Measurements from ENCODE around the gene STAT5B.
A peak's percentile ranks its signal among the peaks of the same experiment; 100 is the strongest.
"Not testable (repeated sequence)": the region's sequence is repeated elsewhere in the genome, so short reads cannot be mapped to it uniquely, and the experiment has no call there.

The STAT5B gene
- 404 to 411 reads per million in 2 donors for total RNA-seq

DNA sequence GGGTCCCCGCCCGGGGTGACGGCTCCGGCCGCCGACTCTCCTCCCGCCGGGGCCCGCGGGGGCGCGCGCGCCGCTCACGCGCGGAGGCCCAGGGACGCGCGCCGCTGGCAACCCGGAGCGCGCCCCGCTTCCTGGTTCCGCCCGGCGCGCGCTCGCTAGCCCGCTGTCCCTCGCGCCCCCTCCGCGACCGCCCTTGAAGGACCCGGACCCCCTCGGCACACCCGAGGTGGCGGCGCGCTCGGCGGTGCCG, at the start of gene STAT5B:
Gene STAT5B (minus strand): TSS at position 33 of the 250 bp plus-strand sequence. CDS start 44,264 bp downstream, outside the sequence.
- DNase-seq, result peak in 4 of 5 experiments; percentile 41 to 90 (median 60)

DNA sequence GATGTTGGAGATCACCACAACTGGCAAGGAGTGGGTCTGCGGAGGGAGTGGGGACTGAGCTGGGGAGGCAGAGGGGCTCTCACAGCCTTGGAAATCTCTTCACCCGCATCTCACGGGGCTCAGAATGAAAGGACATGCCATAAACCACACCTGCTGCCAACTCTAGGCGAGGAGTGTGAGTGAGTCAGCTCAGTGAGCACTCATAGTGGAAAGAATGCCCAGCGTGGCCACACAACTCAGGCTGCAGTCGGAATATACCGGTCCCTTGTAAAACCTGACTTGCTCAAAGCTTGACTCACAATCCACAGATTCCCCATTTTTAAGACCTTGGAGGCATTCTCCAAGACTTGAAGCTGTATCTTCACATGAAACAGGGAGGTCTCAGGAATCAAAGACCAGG, 48.8 kb upstream of the STAT5B start:
- DNase-seq, result no peak

DNA sequence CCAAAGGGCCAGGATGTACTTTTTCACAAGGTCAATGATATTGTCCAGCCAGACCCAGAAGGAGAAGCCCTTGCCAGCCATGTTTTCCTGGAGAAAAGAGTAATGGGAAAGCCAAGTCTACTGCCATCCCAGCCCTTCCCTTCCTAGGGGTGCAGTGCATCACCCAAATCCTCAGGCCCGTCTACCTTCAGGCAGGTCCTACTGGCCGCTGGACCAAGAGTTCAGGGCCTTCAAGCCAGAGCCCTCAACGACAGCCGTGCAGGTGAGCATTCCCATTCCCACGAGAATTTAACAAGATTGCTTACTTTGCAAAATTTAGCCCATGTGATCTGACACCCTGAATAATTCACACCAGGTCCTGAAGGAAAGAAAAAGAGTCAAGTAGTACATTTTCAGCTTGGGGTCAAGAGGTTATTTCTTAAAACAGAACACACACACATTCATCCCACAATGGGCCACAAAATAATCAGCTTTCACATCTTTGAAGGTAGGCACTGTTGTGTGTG, 47.1 kb upstream of the STAT5B start:
- DNase-seq, result no peak

DNA sequence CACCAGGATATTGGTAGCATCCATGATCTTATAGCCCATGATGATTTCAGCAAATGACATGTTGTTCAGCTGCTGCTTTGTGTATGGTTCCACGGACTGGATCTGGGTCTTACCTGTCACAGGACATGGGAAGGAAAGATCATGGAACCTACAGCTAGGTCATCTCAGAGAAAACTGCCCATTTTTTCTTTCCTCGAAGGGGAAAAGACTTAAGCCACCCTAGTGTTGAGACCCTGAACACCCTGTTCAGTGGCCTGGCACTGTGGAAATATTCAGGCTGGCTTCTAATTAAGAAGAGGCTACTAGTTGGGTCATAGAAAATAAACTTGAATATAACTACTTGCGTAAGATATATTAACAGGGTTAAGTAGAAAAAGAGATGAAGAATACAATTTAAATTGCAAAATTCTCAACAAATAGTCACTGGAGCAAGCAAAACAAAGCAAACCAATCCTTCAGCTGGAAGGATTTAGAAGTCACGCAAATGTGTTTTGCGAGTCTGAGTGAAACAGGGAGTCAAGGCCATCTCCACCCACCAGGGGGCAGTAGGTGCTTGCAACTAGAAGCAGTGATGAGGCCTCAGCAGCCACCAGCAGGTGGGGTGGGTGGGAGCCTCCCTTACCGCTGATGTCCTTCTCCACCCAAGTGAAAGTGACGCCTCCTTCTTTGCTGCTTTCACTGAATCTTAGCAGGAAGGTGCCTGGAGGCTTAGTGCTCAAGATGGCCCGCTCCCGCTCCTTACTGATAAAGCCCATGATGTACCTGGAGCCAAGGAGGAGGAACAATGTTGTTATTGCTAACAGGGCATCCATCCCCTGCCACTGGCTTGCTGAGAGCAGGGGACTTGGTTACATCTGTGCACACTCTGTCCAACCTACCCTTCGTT, 46.4 kb upstream of the STAT5B start:
- DNase-seq, result peak; percentile 79 to 91 (median 89)

DNA sequence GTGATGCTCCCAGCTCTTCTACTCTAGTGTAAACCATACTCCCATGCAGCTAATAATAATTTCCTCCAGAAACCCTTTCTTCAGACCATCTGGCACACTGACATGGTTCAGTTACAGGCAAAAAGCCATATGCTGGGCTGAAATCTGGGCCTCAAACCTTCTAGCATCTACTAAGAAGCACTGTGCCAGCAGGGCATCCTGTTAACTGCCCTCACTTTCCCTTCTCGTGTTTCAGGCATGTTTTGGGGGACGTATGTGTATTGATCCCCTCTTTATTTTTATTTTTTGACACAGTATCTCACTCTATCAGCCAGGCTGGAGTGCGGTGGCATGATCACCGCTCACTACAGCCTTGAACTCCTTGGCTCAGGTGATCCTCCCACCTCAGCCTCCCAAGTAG, 45.4 kb upstream of the STAT5B start:
- no peak for DNase-seq

DNA sequence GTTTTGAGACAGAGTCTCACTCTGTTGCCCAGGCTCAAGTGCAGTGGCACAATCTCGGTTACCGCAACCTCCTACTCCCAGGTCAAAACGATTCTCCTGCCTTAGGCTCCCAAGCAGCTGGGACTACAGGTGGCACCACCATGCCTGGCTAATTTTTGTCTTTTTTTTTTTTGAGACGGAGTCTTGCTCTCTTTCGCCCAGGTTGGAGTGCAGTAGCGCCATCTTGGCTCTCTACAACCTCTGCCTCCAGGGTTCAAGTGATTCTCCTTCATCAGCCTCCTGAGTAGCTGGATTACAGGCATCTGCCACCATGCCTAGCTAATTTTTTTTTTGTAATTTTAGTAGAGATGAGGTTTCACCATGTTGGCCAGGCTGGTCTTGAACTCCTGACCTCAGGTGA, 41.8 kb upstream of the STAT5B start:
- not testable (repeated sequence) for DNase-seq

DNA sequence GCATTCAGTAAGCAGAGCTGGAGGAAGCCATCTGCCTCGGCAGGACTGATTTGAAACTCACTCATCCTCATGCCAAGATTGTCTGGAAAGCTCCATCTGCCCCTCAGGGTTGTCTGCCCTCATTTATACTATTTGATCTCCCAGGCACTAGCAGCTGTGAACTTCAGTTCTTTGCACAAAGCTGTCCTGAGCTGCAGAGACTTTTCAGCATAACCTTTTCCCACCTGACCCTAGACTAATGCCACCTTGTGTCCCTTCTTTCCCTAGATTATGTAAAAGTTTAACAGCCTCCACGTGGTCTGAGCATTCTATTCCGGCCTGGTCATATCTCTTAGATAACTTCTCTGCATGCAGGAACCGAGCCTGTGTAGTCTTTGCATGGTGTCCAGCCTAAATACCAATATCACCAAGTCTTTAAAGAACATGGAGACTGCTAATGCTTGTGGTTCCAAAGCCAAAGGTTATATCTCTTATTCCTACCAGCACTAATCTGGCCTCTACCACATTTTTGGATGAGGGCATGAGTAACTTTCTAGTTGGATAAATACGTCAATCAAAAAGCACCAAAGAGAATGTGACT, 41.2 kb upstream of the STAT5B start:
- DNase-seq, result no peak

DNA sequence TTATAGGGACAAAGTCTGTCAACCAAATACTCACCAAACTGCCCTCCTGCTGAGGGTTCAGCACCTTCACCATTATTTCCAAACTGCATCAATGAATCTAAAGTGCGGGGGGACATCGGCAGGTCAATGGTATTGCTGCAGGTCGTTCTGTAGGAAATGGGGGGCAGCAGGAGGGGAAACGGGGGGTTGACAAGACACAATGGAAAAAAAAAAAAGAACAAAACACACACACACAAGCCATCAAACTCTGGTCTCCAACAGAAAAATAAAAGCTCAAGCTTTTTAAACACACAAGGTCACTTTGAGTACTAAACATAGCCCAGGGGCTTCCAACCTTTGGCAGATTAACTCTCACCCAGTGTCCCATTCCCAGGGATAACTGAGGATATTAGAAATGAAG, 40.6 kb upstream of the STAT5B start:
- DNase-seq, result no peak

DNA sequence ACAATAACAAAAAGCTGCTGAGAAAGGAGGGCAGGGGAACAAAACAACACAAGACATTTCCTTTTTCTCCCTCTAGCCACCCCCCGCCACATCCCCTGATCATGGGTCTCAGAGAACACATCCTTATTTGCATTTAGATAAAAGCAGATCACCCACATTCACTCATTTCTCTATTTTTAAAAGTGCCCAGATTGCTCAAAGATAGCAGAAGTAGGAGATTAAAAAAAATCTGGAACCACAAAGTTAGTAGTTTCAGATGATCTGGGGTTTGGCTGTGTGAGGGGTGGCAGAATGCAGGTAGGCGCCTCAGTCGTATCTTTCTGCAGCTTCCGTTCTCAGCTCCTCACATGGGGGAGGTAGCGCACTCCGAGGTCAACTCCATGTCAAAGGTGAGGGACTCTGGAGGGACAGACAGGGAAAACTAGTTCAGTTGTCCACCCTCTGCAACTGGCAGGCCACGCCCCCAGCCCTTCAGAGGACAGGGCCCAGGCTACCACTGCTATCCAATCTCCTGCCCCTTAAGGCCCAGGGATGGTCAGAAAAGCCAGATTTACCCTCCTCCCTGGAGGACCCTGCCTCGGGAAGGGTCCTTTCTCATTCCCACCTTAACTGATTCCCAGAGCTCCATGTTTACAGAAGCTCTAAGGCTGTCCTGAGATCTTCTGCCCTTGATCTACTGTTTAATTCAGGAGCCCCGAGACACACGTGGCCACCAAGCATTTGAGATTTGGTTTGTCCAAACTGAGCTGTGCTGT, 39.4 kb upstream of the STAT5B start:
- DNase-seq, result peak in 2 of 5 experiments; percentile 38 to 62

DNA sequence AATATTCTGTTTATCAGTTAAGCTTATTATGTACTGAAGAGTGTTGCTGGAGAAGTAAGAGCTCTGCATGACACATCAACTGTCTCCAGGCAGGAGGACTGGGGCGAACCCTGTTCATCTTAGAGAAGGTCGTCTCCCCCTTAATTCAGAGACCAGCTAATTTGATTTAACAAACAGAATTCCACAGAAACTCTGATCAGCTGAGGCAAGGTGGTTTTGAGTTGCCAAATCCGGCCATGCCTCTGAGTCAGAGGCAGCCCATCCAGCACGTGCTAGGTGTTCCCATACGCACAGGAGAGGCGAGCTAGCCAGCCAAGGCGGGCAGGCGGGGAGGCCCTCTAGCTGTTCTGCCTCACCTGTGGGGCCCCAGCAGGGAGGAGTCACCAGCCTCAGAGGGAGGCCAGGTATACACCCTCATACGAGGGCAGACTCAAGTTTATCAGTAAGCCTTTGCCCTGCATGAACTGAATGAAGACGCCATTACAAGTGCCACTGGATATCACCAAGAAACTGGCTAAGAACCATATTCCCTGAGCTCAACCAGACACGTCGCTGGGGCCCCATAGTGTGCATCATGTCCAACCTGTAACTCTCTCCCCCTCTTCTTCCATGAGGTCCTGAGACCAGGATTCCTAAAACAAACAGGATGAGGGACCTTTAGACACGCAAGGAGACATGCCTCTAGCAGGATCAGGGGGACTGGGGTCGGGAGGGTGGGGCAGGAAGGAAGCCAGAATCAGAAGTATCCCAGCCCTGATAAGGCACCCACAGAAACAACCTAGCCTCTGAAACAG, 37.8 kb upstream of the STAT5B start:
- DNase-seq, result no peak

DNA sequence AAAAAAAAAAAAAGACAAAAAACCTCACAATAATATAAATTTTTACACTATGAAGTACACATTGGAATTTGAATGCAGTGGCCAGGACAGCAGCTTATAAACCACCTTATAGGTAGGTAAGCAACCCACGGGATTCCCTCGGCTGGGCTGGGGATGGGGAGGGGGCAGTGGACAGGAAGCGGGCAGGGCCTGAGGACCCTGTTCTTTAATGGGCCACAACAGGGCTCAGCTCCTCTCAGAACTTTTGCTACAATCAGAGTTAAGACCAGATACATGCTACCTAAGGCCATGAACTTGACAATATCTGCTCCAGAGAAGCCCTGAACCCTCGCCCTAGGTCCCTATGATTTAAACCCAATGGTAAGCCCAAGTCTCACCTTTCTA, 37.2 kb upstream of the STAT5B start:
- no peak for DNase-seq

DNA sequence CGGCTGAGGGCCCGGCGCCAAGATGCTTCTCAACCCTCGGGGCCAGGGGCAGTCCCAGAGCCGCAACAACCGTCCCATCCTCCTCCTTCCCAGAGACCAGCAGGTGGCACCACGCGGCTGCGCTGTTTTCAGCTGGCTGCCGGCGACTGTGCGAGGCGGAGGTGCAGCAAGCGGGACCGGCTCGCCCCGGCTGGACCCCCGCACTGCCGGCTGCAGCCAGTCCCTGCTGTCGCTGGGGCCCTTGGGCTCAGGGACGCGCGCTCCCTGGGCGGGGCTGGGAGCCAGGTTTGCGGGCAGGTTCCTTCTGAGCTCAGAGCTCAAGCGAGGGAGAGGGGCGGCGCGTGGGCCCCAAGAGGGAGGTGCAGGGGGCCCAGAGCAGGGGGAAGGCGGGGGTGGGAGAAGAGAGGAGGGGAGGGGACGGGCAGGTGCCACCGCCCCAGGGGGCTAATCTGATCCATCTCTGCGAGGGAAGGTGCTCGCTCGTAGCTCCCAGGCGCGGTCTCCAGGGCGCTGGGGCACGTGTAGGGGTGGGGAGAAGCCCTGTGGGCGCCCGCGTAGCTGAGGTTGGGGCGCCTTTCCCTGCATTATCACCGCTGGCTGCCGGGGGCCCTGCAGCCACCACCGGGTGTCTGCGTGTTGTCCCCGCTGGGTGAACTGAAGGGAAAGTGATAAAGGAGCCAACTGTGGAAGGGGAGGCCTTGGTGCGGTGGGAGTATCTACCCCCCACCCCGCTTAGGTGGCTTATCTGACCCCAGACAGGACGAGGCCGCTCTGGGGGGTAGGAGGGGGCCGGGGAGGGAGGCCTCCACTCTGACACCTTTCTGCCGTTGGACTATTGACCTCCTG, 36.3 kb upstream of the STAT5B start:
- peak; percentile 46 to 77 (median 65) for DNase-seq

DNA sequence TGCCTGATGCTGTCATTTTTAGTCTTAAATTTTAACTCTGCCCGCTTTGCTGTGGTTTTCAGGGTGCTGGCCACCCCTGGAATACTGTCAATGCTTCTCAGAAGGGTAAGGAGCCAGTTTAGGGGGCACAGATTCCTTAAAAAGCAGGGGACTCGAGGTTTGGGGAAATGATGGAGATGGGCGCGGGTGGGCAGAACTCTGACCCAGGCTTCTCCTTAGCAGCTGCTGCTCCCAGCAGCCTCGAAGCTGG, 35.8 kb upstream of the STAT5B start:
- DNase-seq, result no peak

DNA sequence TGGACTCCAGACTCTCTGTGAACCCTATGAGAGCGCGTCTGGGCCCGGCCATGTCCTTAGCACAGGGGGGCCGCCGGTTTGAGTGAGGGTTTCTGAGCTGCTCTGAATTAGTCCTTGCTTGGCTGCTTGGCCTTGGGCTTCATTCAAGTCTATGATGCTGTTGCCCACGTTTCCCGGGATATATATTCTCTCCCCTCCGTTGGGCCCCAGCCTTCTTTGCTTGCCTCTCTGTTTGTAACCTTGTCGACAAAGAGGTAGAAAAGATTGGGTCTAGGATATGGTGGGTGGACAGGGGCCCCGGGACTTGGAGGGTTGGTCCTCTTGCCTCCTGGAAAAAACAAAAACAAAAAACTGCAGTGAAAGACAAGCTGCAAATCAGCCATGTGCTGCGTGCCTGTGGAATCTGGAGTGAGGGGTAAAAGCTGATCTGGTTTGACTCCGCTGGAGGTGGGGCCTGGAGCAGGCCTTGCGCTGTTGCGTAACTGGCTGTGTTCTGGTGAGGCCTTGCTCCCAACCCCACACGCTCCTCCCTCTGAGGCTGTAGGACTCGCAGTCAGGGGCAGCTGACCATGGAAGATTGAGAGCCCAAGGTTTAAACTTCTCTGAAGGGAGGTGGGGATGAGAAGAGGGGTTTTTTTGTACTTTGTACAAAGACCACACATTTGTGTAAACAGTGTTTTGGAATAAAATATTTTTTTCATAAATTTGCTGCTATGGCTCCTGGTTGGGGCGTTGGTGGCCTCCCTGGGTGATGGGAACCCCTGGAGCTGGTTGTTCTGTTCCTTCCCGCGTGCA, 35.2 kb upstream of the STAT5B start:
- no peak for DNase-seq

DNA sequence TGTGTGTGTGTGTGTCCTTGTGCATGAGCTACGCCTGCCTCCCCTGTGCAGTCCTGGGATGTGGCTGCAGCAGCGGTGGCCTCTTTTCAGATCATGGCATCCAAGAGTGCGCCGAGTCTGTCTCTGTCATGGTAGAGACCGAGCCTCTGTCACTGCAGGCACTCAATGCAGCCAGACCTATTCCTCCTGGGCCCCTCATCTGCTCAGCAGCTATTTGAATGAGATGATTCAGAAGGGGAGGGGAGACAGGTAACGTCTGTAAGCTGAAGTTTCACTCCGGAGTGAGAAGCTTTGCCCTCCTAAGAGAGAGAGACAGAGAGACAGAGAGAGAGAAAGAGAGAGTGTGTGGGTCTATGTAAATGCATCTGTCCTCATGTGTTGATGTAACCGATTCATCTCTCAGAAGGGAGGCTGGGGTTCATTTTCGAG, 34.6 kb upstream of the STAT5B start:
- peak in 1 of 5 experiments; percentile 40 for DNase-seq

DNA sequence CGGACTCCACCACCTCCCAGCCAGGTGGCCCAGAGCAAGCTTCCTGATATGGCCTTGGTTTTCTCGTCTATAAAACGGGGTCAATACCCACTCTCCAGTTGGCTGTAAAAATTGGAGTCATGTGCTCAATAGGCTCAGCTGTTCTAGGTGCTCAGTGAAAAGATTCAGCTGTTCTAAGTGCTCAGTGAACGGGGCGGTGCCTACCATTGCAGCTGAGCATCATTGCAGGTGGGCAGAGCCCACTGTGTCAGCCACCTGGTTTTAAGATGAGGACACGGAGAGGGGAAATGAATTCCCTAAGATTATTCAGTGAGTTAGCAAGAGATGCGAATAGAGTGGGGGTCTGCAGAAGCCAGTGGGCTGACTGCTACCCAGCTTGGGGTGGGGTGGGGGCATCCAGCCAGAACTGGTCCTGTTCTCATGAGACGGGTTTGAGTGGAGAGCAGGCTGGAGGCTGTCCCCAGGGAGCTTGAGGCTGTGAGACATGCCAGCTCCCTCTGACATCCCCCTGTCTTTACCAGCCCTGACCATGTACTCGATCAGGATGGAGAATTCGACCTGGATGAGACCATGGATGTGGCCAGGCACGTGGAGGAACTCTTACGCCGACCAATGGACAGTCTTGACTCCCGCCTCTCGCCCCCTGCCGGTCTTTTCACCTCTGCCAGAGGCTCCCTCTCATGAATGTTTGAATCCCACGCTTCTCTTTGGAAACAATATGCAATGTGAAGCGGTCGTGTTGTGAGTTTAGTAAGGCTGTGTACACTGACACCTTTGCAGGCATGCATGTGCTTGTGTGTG, 34.0 kb upstream of the STAT5B start:
- DNase-seq, result no peak

DNA sequence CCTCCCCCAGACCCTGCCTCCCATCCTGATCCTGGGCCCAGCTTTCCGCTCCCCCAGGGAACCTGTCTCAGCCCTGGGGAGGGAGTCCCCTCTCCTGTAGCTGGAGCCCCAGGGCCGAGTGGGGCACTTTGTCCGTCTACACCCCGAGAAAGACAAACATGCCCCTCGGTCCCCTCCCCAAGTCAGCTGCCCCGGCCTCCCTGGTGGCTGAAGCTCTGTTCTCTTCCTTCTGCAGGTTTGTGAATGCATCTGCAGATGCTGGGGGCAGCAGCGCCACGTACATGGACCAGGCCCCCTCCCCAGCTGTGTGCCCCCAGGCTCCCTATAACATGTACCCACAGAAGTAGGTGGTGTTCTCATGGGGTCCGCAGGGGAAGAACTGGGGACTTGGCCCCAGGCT, 33.0 kb upstream of the STAT5B start:
- DNase-seq, result no peak

DNA sequence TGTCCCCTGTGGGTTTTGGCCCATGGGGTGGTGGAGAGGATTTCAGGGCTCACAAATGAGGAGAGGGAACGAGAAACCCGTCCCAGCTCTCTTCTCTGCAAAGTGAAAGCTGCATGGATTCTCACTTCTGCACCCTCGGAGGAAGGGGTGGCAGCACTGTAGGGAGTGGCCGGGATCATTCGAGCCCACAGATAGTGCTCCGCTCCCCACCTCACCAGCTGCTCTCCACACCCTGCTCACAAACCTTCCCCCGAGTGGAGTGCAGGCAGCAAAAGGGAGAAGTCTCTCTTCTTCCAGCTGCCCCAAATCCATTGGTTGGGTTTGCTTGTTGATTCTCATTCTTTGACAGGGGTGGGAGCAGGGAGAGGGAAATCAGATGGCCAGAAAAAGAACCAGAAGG, 32.3 kb upstream of the STAT5B start:
- no peak for DNase-seq

DNA sequence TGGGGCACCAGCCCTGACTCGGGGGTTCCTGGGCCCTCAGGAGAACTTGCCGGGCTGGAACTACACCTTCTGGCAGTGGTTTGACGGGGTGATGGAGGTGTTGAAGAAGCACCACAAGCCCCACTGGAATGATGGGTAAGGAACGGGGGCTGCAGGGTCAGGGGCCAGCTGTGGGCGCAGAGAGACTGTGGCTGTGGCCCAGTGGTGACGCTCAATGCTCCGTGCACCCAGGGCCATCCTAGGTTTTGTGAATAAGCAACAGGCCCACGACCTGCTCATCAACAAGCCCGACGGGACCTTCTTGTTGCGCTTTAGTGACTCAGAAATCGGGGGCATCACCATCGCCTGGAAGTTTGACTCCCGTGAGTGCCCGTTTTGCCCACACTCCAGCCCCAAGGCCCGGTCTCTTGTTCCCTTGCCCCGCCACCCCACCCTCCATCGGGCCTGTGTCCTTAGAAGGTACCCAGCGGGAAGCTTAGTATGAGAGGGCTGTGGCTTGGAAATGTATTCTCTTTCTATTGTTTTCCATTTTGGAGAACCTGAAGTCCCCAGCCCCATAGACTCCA, 31.3 kb upstream of the STAT5B start:
- no peak for DNase-seq

DNA sequence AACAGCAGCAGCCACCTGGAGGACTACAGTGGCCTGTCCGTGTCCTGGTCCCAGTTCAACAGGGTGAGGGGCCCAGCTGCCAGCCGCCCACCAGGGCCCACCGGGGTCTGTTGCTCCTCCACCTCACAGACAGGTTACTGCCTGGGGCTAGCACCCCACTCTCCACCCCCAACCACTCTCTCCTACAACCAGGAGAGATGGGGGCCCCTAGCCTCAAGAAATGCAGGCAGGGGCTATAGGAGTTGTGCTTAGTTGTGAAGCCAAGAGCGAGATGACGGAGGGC, 30.1 kb upstream of the STAT5B start:
- DNase-seq, result no peak
